Measurements from ENCODE around the gene NOPCHAP1.
A peak's percentile ranks its signal among the peaks of the same experiment; 100 is the strongest.

NOPCHAP1 gene

GRCh38 chr12:104998423-104999346 is 12.6 kb downstream of the NOPCHAP1 start:
- DNase-seq (ENCODE audit: low read depth): no peak
- no peak overlapping the region for H3K4me3 ChIP-seq (ENCODE audit: low read length)
- no peak for TF ChIP-seq CTCF (conservative IDR thresholded peaks at IDR 0.05; ENCODE audit: low read depth, low read length)

GRCh38 chr12:104999347-104999685 is 13.2 kb downstream of the NOPCHAP1 start:
- no peak for TF ChIP-seq CTCF (conservative IDR thresholded peaks at IDR 0.05; ENCODE audit: low read depth, low read length)
- H3K4me3 ChIP-seq (ENCODE audit: low read length): no peak overlapping the region
- DNase-seq (ENCODE audit: low read depth): no peak

GRCh38 chr12:105001476-105001875 is 15.4 kb downstream of the NOPCHAP1 start:
- no peak for DNase-seq (ENCODE audit: low read depth)
- TF ChIP-seq CTCF (conservative IDR thresholded peaks at IDR 0.05; ENCODE audit: low read depth, low read length): no peak
- no peak overlapping the region for H3K4me3 ChIP-seq (ENCODE audit: low read length)

GRCh38 chr12:105013892-105014291 is 27.8 kb downstream of the NOPCHAP1 start:
- DNase-seq (ENCODE audit: low read depth): peak; percentile 21
- TF ChIP-seq CTCF (conservative IDR thresholded peaks at IDR 0.05; ENCODE audit: low read depth, low read length): no peak
- no peak overlapping the region for H3K4me3 ChIP-seq (ENCODE audit: low read length)

GRCh38 chr12:105014603-105015002 is 28.5 kb downstream of the NOPCHAP1 start:
- TF ChIP-seq CTCF (conservative IDR thresholded peaks at IDR 0.05; ENCODE audit: low read depth, low read length): no peak
- no peak overlapping the region for H3K4me3 ChIP-seq (ENCODE audit: low read length)
- DNase-seq (ENCODE audit: low read depth): no peak

- DNase-seq (ENCODE audit: low read depth): no peak
- TF ChIP-seq CTCF (conservative IDR thresholded peaks at IDR 0.05; ENCODE audit: low read depth, low read length): no peak
Measured at GRCh38 chr12:105015543-105015942, 29.4 kb downstream of the NOPCHAP1 start.

GRCh38 chr12:105018012-105018411 is 31.9 kb downstream of the NOPCHAP1 start:
- TF ChIP-seq CTCF (conservative IDR thresholded peaks at IDR 0.05; ENCODE audit: low read depth, low read length): no peak
- no peak for DNase-seq (ENCODE audit: low read depth)
- no peak overlapping the region for H3K4me3 ChIP-seq (ENCODE audit: low read length)

More at GRCh38 chr12:105015543-105015942, 29.4 kb downstream of the NOPCHAP1 start:
- no peak overlapping the region for H3K4me3 ChIP-seq (ENCODE audit: low read length)
